Sigmoid colon (tissue), 4 donors: ENCODE measurements around the gene EHD3.

Experiments used
- EP300 ChIP-seq, 4 donors: sonication (generic); formaldehyde crosslinking; IDR thresholded peaks; one replicate each; pipeline ENCODE4 v1.6.1; 2017; ENCODE audit warnings: antibody characterized with exemption in 4 of 4
- POLR2A ChIP-seq, 2 donors: fragments of 450-650 bp; IDR thresholded peaks; one replicate each; pipeline ENCODE4 v1.6.1; 2016; ENCODE audit warnings: antibody characterized with exemption in 2 of 2, mild to moderate bottlenecking in 2 of 2, moderate library complexity in 2 of 2
- POLR2AphosphoS5 ChIP-seq, 4 donors: sonication (generic); formaldehyde crosslinking; IDR thresholded peaks; one replicate each; pipeline ENCODE4 v1.6.1; 2017; ENCODE audit warnings: antibody characterized with exemption in 4 of 4
- TF ChIP-seq, protein P1 (sequence below), 4 experiments: fragments of 450-650 bp in 3 of 4; fragments of 200-600 bp in 1 of 4; IDR thresholded peaks; one replicate each; pipeline ENCODE4 v1.5.1; 2016 to 2019; ENCODE audit warnings: antibody characterized with exemption in 4 of 4, mild to moderate bottlenecking in 3 of 4, moderate library complexity in 2 of 4

DNA sequence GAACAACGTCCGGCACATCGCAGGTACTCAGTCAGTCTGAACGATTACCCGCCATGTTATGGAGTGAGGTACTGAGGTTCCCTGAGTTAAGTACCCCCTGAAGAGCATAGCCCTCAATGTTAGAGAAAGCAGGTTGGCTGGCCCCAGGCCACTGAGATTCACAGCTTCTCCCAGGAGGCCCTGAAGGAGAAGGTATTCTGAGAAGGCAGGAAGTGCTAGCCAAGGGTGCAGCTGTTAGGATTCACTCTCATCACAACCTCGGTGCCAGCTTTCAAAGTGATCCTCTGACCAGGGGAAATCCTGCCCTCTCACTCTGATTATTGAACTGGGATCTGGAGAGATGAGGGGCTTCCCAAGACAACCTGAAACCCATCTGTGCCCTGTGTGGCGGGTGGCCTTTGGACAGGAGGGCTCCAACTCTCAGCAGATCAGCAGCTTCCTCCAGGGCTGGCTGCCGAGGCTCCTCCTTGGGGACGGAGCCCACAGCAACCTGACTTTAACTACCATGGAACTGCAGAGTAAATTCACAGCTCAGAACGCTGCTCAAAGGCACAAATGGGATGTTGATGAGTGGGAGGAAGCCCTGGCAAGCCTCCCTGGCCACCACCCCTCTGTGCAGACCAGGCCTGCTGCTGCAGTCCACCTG, 7.8 kb downstream of the EHD3 start:
- TF ChIP-seq, protein P1, sequence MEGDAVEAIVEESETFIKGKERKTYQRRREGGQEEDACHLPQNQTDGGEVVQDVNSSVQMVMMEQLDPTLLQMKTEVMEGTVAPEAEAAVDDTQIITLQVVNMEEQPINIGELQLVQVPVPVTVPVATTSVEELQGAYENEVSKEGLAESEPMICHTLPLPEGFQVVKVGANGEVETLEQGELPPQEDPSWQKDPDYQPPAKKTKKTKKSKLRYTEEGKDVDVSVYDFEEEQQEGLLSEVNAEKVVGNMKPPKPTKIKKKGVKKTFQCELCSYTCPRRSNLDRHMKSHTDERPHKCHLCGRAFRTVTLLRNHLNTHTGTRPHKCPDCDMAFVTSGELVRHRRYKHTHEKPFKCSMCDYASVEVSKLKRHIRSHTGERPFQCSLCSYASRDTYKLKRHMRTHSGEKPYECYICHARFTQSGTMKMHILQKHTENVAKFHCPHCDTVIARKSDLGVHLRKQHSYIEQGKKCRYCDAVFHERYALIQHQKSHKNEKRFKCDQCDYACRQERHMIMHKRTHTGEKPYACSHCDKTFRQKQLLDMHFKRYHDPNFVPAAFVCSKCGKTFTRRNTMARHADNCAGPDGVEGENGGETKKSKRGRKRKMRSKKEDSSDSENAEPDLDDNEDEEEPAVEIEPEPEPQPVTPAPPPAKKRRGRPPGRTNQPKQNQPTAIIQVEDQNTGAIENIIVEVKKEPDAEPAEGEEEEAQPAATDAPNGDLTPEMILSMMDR (IDR thresholded peaks at IDR 0.05), result no peak
- TF ChIP-seq POLR2A (IDR thresholded peaks at IDR 0.05), result no peak
- TF ChIP-seq EP300 (IDR thresholded peaks at IDR 0.05), result no peak
- no peak for TF ChIP-seq POLR2AphosphoS5 (IDR thresholded peaks at IDR 0.05)
